NOMO-1 (cell line): ENCODE results near the gene C2orf42.
"Not testable (repeated sequence)": the region's sequence is repeated elsewhere in the genome, so short reads cannot be mapped to it uniquely, and the experiment has no call there.

Experiments used
- DNase-seq, 2 experiments: peaks; one replicate each; lab custom pipeline; 2025; ENCODE audit not compliant: unreplicated experiment in 2 of 2; lab: John Stamatoyannopoulos, UW

C2orf42 gene

DNA sequence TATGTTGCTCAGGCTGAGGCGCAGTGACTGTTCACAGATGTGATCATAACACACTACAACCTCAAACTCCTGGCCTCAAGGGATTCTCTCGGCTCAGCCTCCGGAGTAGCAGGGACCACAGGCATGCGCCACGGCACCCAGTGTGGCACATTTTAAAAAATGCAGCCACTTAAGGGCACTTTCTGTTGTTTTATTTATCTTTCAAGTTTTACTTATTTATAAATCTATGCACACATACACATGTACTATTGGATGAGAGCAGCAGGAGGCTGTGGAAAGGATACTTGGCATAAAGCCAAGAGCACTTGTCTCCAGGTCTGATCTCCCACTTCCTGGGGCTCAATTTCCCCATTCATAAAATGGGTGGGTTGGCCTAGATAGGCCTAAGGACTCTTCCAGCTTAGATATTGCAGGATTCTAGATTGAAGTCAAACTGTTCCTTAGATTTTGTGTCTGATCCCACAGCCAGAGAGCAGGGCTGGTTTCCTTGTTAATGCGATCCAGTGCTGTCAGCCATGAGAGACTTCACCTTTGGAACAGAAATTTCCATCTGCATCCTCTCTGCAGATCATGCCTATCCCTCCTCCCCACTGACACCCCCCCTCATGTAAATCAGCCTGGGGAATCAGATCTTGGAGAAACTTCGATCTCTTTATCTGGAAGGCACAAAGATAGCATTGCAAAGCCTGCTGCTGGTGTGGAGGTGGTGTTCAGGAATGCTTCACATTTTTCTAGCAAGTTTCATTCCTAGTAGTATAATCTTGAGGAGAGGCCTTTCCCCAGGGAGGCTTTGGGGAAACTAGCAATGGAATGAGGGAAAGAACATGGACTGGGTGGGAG, 78.8 kb downstream of the C2orf42 start:
- no peak for DNase-seq

DNA sequence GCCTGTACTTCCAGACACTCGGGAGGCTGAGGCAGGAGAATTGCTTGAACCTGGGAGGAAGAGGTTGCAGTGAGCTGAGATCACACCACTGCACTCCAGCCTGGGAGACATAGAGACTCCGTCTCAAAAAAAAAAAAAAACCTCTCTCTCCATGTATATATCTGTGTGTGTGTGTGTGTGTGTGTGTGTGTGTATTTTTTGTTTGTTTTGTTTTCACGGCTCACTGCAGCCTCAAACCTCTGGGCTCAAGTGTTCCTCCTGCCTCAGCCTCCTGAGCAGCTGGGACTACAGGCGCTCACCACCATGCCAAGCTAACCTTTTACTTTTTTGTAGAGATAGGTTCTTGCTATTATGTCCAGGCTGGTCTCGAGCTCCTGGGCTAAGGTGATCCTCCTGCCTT, 80.4 kb downstream of the C2orf42 start:
- DNase-seq: not testable (repeated sequence)

DNA sequence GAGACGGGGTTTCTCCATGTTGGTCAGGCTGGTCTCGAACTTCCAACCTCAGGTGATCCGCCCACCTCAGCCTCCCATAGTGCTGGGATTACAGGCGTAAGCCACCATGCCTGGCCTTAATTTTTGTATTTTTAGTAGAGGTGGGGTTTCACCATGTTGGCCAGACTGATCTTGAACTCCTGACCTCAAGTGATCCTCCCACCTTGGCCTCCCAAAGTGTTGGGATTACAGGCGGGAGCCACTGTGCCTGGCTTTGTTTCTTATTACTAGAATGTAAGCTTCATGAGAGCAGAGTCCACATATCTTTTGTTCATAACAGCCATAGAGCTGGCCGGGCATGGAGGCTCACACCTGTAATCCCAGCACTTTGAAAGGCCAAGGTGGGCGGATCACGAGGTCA, 84.7 kb downstream of the C2orf42 start:
- not testable (repeated sequence) for DNase-seq

DNA sequence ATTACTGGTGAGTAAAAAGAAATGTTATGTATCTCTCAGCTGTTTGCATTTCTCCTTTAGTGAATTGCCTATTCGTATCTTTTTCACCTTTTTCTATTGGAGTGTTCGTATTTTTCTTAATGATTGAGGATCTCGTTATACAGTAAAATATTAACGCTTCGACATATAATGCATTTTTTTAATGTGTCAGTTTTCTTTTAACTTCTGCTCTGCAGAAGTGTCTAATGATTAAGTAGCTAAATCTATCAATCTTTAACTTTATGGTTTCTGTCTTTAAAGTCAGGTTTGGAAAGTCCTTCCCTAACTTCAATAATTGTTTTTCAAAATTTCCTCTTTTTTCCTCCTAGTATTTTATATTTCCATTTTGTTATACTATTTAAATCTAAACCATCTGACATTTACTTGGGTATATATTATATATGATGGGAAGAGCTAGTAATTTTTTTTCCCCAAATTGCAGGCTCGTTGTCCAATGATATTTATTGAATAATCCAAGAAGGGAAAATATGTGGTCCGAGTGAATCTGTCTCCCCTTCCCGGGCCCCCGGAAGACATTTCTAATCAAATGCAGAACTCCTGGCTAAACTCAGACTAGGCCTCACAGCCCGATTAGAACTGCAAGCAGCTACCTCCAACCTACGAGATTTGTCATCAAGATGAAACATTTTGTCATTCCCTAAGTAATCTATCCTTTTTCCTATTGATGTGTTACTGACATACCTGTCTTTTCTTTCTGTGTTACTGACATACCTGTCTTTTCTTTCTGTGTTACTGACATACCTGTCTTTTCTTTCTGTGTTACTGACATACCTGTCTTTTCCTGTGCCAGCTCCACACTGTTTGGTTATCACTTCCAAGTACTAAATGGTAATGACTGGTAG, 86.3 kb downstream of the C2orf42 start:
- peak; percentile 72 to 77 for DNase-seq

DNA sequence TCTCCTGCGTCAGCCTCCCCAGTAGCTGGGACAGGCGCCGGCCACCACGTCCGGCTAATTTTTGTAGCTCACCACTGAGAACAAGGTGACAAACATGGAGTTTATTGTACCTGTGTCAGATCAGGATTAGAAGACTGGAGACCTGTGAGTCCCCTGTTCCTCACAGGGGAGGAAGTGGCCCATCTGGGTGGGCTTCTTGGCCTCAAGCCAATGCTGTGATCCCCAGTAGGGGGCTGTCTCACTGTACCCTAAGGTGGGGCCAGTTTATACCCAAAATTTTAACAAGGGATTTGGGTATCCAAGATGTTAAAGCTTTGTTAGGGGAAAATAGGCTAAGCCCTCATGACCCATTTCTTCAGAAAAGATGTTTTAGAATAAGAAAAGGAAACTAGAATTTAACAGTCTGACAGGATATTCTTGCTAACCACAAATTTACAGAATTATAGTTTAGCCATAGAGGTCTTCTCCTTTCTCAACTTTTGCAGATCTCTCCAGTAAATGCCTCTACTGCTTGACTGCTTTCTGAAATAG, 87.2 kb downstream of the C2orf42 start:
- DNase-seq: peak; percentile 34 to 54

DNA sequence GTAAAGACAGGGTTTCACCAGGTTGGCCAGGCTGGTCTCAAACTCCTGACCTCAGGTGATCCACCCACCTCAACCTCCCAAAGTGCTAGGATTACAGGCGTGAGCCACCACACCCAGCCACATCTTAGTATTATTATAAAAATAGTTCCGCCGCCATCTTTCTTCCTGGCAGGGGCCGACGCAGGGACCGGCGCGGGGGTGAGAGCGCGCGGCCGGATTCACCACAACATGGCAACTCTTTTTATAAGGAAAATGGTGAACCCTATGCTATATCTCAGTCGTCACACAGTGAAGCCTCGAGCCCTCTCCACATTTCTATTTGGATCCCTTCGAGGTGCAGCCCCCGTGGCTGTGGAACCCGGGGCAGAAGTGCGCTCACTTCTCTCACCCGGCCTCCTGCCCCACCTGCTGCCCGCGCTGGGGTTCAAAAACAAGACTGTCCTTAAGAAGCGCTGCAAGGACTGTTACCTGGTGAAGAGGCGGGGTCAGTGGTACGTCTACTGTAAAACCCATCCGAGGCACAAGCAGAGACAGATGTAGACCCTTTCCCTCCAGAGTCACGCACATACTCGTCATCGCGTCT, 88.4 kb downstream of the C2orf42 start:
- DNase-seq: not testable (repeated sequence)

DNA sequence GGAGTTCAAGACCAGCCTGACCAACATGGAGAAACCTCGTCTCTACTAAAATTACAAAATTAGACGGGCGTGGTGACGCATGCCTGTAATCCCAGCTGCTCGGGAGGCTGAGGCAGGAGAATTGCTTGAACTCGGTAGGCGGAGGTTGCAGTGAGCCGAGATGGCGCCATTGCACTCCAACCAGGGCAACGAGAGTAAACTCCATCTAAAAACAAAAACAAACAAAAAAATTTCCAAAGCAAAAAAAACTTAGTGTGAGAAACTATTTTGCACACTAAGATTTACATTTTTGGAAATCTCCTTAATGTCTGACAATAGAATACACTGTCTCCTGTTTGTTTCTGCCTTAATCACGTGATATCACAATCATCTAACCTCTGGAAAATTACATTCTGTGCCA, 89.1 kb downstream of the C2orf42 start:
- DNase-seq: not testable (repeated sequence)

DNA sequence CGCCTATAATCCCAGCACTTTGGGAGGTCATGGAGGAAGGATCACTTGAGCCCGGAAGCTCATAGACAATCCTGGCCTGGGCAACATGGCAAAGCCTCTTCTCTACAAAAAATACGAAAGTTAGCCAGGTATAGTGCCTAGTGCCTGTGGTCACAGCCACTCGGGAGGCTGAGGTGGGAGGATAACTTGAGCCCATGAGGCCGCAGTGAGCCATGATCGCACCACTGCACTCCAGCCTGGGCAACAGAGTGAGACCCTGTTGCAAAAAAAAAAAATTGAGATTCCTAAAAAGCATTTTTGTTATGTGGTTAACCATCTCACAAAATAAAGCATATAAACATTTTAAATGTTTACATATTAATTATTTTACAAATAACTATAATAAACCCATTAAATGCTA, 89.6 kb downstream of the C2orf42 start:
- DNase-seq: no peak
